T-helper 9 cell (primary cell): ENCODE measurements around the gene POU3F3.

ENCODE experiments used
- DNase-seq: peaks from one replicate; pipeline ENCODE4 v3.0.0-alpha.2; 2020

Gene POU3F3

DNA sequence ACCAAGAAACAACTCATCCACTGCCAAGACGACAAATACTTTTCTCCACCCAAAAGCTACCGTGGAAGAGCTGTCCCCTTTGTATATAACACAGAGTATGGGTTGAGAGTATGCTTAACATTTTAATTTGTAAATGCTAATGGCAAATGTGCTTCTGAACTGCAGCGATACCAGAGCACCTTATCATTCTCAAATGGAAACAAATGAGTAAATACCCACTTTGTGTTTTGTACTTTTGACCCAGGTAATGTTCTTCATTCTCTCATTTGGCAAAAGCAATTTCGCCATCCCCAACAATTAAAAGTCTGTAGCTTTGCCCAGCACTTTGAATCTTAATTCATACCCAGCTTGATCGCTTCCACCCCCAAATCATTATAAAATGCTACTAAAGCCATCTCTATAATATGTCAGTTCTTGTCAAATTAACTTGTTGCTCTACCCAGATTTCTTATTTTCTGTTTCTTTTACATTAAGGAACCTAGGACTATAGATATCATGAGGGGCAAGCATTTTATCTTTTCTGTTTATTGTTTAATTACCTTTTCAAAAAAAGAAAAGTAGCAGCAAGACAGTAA is 6.2 kb upstream of the POU3F3 start:
- no peak for DNase-seq

DNA sequence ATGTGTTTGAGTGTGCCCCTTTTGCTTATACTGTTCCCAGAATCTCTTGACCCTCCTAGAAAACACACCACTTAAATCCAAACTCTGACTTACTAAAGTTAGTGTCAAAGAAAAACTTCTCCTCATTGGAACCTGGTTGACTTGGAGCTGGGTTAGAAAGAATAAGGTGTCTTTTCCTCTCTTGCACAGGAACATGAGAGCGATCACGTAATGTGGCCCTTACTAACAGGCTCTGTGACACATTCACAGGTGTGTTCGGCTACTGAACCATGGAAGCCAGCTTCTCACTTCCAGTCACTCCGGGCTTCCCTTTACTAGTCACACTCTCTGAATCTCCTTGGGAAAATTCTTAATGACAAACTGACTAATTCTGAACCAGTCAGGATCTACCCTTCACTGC is 5.4 kb upstream of the POU3F3 start:
- DNase-seq: no peak

GRCh38 chr2:104849101-104849500 is 4.8 kb upstream of the POU3F3 start:
- DNase-seq: no peak

GRCh38 chr2:104849618-104850141 is 4.2 kb upstream of the POU3F3 start:
- peak; percentile 28 for DNase-seq

GRCh38 chr2:104850361-104851290 is 3.3 kb upstream of the POU3F3 start:
- DNase-seq: no peak

DNA sequence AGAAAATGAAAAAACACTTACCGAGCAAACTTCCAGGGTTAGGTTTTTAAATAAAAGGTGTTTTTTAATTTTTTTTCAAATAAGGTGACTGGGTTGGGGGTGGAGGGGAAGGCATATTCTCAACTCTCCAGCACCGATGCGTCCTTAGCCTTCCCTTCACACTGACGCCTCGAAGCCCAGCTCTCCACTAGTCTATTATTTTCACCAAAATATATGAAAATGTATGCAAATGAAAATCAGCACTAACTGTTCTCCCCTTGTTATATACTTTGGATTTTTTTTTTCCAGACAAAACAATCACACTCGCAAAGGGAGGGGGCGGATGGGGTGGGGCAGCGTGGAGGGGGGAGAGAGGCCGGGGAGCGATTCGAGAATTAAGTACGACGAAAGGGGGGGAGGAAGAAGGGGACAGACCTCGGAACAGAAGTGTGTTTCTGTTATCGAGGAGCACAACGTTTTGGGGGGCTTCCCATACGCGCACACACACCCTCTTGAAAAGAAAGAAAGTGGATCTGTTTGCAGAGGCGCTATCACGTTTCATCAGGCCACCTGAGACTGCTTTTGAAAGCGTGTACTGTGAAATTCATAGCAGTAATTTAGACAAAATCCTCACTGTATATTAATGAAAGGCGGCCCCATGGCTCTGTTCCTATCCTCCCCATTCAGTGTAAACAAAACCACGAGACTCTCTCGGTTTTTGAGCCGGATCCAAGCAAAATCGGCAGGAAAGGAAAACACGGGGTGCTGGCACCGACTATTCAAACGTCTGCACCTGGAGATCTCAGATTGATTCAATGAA is 2.4 kb upstream of the POU3F3 start:
- no peak for DNase-seq

DNA sequence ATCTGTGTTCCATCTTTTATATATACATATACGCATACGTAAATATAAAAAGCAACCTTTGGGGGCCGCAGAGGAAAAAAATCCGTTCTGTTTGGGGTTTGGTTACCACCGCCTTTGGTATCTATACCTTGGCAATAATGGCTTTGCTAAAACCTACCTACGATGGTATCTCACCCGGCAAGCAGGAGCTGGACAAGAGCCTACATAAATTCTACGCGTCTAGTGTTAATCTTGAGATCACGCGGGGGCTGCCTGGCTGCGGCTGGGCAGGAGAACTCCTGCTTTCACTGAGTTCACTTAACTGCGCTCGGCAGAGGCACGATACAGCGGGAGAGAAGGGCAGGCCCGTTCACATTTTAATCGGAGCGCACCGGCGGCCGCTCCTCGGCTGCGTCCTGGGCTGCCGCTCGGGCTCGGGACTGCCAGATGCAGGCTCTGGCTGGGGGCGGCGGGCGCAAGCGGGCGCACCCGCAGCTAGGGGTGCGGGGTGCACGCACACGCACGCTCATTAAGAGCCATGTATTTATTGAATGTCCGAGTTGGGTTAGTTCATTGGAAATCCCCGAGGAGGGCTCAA is 1.7 kb upstream of the POU3F3 start:
- no peak for DNase-seq

- no peak for DNase-seq
Observed at GRCh38 chr2:104854498-104855220, 744 bp downstream of the POU3F3 start.

DNA sequence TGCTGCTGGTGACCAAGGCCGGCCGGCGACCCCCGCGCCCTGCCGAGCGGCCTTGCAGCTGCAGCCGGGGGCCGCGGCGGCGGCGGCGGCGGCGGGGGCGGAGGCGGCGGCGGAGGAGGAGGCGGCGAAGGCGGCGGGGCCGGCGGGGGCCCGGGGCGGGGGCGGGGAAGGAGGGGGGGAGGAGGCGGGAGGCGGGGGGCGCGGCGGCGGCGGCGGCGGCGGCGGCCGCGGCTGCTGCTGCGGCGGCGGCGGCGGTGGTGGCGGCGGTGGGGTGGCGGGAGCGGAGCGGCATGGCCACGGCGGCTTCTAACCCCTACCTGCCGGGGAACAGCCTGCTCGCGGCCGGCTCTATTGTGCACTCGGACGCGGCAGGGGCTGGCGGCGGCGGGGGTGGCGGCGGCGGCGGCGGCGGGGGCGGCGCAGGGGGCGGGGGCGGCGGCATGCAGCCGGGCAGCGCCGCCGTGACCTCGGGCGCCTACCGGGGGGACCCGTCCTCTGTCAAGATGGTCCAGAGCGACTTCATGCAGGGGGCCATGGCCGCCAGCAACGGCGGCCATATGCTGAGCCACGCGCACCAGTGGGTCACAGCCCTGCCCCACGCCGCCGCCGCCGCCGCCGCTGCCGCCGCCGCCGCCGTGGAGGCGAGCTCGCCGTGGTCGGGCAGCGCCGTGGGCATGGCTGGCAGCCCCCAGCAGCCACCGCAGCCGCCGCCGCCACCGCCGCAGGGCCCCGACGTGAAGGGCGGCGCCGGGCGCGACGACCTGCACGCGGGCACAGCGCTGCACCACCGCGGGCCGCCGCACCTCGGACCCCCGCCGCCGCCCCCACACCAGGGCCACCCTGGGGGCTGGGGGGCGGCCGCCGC is 1.5 kb downstream of the POU3F3 start:
- no peak for DNase-seq

DNA sequence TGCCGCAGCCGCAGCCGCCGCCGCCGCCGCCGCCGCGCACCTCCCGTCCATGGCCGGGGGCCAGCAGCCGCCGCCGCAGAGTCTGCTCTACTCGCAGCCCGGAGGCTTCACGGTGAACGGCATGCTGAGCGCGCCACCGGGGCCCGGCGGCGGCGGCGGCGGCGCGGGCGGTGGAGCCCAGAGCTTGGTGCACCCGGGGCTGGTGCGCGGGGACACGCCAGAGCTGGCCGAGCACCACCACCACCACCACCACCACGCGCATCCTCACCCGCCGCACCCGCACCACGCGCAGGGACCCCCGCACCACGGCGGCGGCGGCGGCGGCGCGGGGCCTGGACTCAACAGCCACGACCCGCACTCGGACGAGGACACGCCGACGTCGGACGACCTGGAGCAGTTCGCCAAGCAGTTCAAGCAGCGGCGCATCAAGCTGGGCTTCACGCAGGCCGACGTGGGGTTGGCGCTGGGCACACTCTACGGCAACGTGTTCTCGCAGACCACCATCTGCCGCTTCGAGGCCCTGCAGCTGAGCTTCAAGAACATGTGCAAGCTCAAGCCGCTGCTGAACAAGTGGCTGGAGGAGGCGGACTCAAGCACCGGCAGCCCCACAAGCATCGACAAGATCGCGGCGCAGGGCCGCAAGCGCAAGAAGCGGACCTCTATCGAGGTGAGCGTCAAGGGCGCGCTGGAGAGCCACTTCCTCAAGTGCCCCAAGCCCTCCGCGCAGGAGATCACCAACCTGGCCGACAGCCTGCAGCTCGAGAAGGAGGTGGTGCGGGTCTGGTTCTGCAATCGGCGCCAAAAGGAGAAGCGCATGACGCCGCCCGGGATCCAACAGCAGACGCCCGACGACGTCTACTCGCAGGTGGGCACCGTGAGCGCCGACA is 2.4 kb downstream of the POU3F3 start:
- no peak for DNase-seq

- DNase-seq: no peak
Observed at GRCh38 chr2:104856973-104857261, 3.0 kb downstream of the POU3F3 start.

DNA sequence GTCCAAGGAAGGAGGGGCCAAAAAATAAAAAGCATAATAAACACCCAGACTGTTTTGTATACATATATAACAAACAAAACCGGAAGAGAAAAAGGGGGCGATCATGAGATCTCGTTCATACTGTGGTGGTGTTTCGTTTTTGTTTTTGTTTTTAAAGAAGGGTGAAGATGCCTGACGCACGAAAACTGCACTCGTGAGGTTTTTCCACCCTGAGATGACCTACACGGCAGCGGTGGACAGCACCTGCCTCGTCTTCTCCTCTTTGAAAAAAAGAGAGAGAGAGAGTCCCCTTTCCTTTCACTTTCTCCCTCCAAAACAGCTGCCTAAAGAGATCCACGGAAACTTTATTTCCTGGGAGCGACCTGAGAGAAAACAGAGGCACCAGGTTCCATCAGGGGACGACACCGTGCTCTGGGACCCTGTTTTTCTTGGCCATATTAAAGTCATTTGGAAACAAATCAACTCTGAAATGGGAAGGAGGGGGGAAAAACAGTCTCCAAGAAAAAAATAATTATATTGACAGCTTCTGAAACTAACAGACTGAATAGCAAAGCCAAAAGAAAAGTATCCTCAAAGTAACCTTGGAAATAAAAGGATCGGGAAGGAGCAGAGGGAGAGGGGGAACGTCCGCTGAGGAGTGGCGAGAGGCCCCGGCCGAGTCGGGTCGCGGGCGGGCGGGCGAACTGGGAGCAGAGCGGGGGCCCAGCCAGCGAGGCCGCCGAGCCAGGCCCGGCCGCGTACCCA is 3.5 kb downstream of the POU3F3 start:
- no peak for DNase-seq

DNA sequence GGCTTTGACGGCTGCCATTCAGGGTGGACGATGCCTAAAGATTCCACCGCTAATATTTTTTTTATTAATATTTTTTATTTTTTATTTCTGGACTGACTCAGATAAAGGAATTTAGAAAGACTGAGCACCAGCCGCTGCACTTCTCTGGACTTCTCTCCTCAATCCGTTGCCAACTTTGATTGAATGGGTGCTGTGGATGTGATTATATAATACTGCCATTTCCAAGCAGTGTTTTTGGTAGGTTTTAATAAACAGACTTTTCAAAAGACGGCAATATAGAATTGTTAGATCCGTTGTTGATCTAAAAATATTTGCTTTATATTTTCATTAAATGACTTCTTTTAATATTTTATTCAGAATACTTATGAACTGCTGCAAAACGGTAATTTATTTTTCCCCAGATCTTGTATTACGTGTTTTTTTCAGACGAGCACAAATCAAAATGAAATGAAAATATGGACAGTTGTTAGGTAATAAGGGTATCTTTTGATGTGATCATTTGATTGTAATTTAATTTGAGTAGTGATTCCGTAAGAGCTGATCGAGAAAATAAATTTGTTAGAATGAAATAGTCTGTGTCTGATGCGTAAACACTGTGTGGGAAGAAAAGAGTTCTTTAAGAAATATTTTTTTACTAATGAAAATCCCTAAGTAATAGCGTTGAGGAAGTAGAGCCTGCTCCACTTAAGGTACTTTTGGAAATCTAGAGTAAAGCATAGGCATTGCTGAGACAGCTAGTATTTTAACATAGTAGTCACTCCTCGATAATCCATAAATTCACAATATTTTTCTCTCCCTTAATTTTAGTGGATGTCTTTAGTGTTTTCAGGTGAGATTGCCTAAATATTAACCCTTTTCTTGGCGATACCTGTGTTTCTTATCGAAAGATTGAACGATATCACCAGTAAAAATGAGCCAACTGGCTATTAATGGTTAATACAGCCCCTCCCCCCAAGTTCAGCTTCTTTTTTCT is 4.4 kb downstream of the POU3F3 start:
- DNase-seq: no peak

DNA sequence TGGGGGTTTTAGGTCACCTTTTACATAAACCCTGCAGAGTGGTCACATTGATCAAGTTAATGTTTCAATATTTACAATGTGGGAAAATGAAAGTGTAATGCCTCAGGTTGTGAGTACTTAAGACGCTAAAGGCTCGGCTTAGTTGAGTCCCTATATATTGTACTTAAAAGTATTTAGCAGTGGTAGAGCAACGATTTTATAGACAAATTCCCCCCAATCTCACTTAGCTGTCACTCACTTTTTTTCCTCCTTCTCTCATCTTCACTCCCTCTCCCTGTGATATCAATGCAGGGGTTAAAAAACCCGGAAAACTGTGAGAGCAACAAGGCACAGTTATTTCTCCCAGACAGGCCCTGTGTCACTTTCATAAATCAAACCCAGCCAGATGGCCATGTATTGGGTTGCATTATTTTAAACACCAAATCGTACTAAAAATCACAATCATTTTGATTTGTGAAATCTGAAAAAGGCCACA is 5.4 kb downstream of the POU3F3 start:
- DNase-seq: no peak

- no peak for DNase-seq
Observed at GRCh38 chr2:104859766-104860450, 6.0 kb downstream of the POU3F3 start.

GRCh38 chr2:104860451-104860790 is 6.5 kb downstream of the POU3F3 start:
- DNase-seq: no peak

- DNase-seq: no peak
Observed at GRCh38 chr2:104861351-104862057, 7.6 kb downstream of the POU3F3 start.
